Raji (cell line): ENCODE data around the gene CCR6.

Experiments
- POLR2A ChIP-seq: IDR thresholded peaks from 2 replicates; pipeline ENCODE4 v1.6.1; 2011; ENCODE audit warnings: low read depth, low read length, control low read depth; ENCODE audit not compliant: insufficient read depth

The CCR6 gene

DNA sequence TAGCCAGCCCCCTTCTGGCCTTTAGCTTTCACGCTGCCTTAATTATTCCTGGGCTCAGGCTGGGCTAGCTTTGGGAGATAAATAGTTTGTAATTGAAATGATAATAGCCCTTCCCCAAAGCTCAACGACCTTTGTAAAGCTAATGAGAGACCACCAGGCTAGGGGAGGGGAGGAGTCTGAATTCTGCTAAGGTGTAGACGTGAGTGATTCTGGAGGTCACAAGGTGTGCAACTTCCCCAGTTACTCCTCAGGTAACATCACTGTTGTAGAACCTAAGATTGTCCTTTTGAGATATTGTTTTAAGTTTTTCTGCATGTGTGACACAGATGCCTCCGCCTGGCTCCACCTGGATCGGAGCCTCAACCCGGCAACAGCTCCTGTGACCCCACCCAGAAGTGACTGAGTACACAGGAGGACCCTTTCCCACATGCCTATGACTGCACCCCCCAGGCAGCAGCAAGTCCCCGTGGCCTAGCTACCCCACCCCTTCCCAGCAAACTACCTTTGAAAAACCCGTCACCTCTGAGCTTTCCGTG lies 40.6 kb downstream of the CCR6 start:
- no peak for TF ChIP-seq POLR2A

DNA sequence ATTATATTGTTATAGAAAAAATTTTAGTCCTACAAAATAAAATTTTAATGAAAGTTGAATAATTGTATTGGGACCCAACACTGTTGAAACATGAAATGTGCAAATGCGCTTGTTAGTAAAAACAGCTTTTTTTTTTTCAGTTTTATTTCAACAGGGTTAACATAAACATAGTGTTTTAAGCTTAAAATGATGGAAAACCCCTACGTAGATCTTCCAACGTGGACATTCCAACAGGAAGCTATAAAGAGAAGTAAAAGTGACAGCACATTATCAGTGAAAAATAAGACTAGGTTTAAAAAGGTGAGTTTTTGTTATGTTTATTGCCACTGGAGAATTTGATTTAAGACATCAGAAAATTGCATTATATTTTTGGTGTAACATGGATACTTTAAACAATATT lies 41.4 kb downstream of the CCR6 start:
- TF ChIP-seq POLR2A: no peak

DNA sequence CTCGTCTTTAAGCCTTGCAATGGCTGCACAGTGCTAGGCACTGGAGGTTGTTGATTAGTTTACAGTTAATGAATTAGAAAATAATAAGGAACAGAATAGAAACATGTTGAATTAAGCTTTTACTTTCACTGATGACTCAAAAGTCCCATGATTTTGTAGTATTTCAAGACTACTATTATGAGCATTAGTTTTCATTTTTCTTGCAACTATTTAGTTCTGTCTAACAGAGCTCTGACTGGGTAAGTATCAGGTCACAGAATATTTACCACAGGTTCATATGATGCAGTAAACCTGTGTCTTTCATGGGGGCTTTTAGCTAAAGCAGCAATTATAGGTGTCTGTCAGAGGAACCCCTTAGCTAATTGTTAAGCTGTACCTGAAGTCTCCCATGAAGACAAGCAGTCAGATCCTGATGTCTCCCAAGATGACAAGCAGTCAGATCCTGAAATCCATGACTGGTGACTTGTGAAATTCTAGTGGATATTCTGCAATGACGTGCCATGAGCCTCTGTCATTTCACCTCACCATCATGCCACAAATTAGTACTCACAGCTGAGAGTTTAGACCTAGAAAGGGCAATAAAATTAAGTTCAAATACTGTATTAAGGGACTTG lies 43.1 kb downstream of the CCR6 start:
- TF ChIP-seq POLR2A: no peak
